ENCODE measurements around the gene PDGFA.

The PDGFA gene

DNA sequence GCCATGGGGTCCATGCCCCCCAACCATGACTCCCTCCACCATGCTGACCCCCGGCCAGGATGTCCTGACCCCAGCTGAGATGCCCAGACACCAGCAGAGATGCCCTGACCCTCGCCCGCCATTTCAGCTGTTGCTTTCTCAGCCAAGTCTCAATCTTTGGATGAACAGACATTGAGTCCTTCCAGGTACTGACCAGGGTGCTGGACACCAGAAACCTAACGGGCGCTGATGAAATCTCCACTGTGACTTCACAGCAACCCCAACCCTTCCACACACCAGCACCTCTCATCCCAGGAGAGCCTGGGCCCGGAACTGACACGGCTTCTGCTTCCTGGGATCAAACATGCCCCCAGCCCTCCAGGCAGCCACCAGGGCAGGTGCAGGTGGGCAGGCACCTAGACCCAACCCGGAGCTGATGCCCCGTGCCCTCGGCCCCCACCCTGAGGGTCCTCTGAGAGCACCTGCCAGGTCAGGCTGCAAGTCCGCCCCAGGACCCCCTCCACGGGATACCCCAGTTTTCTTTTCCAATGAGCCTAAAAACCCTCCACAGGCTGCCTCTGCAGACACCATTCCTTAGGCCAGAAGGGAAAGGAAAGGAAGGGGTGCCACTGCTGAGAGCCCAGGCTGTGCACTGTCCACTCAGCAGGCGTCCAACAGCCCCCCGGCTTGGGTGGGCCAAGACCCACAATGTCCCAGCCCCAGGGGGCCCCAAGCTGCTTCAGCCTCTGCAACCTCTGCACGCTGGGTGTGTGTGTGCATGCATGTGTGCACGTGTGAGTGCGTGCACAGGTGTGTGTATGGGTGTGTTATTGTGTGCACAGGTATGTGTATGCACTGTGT is 43.4 kb upstream of the PDGFA start:
- no peak overlapping the region for H3K9ac ChIP-seq (ENCODE audit: low read depth, low read length)
- peaks cover 38% of the 10 kb centered on the region for H4K20me1 ChIP-seq (ENCODE audit: insufficient read depth, low read length)
- H2AFZ ChIP-seq (ENCODE audit: low read depth, low read length): no peak overlapping the region
- H3K4me1 ChIP-seq (ENCODE audit: insufficient read depth, low read length): no peaks in the 10 kb centered on the region; the same call in 1 of the 2 replicates
- no peak overlapping the region for H3K4me2 ChIP-seq (ENCODE audit: insufficient read depth, low read length)
- TF ChIP-seq, protein P1, sequence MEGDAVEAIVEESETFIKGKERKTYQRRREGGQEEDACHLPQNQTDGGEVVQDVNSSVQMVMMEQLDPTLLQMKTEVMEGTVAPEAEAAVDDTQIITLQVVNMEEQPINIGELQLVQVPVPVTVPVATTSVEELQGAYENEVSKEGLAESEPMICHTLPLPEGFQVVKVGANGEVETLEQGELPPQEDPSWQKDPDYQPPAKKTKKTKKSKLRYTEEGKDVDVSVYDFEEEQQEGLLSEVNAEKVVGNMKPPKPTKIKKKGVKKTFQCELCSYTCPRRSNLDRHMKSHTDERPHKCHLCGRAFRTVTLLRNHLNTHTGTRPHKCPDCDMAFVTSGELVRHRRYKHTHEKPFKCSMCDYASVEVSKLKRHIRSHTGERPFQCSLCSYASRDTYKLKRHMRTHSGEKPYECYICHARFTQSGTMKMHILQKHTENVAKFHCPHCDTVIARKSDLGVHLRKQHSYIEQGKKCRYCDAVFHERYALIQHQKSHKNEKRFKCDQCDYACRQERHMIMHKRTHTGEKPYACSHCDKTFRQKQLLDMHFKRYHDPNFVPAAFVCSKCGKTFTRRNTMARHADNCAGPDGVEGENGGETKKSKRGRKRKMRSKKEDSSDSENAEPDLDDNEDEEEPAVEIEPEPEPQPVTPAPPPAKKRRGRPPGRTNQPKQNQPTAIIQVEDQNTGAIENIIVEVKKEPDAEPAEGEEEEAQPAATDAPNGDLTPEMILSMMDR (IDR thresholded peaks at IDR 0.05; ENCODE audit: borderline replicate concordance, extremely low read depth, low read length, poor library complexity, severe bottlenecking): no peak
- peaks cover 26% of the 10 kb centered on the region for H3K36me3 ChIP-seq (ENCODE audit: insufficient read depth, low read length)
- H3K27me3 ChIP-seq (ENCODE audit: insufficient read depth, low read length, poor library complexity): no peaks in the 10 kb centered on the region
- H3K9me3 ChIP-seq (ENCODE audit: insufficient read depth, low read length, severe bottlenecking): no peaks in the 10 kb centered on the region
- peak overlapping the region; percentile 40; the same call in 1 of the 2 replicates for H3K27ac ChIP-seq (ENCODE audit: low read length)
- no peak overlapping the region for H3K4me3 ChIP-seq (ENCODE audit: low read depth in 1 of 2, low read length in 2 of 2)
- no peak for DNase-seq
- H3K79me2 ChIP-seq (ENCODE audit: insufficient read depth, low read length): peaks cover 8% of the 10 kb centered on the region
- no peak for ATAC-seq (ENCODE audit: insufficient read depth, low read depth)

DNA sequence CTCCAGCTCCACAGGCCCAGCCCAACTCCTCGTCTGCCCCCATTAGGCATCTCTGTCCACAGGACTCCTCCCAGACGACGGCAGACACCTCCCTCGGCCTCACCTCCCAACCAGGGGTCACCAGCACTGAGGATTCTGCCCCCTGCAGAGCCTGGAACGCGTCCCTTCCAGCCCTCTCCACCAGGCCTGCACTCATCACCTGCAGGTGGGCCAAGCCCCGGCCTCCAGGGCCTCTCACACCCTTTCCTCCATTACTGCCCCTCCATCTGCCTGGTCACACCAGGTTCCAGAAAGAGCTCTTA is 42.7 kb upstream of the PDGFA start:
- no peak for DNase-seq

GRCh38 chr7:561631-562373 is 42.2 kb upstream of the PDGFA start:
- TF ChIP-seq, protein P1 (IDR thresholded peaks at IDR 0.05; ENCODE audit: borderline replicate concordance, extremely low read depth, low read length, poor library complexity, severe bottlenecking): no peak
- no peak for TF ChIP-seq EZH2 (IDR thresholded peaks at IDR 0.05; ENCODE audit: borderline replicate concordance, low read depth, low read length, severe bottlenecking)
- Histone ChIP-seq H3K79me2 (ENCODE audit: insufficient read depth, low read length) (peaks cover 4% of the 10 kb centered on the region; the same call in 1 of the 2 replicates), H3K27me3 (ENCODE audit: insufficient read depth, low read length, poor library complexity) (no peaks in the 10 kb centered on the region), H3K9ac (ENCODE audit: low read depth, low read length) (no peak overlapping the region), H2AFZ (ENCODE audit: low read depth, low read length) (no peak overlapping the region), H3K4me3 (ENCODE audit: low read depth in 1 of 2, low read length in 2 of 2) (no peak overlapping the region), H3K4me2 (ENCODE audit: insufficient read depth, low read length) (no peak overlapping the region), H3K27ac (ENCODE audit: low read length) (0 out of 2 replicates have a peak overlapping the region, but pooled peaks have one; percentile 40), H3K36me3 (ENCODE audit: insufficient read depth, low read length) (peaks cover 33% of the 10 kb centered on the region), H4K20me1 (ENCODE audit: insufficient read depth, low read length) (peaks cover 38% of the 10 kb centered on the region), H3K4me1 (ENCODE audit: insufficient read depth, low read length) (no peaks in the 10 kb centered on the region; the same call in 1 of the 2 replicates), H3K9me3 (ENCODE audit: insufficient read depth, low read length, severe bottlenecking) (no peaks in the 10 kb centered on the region)
- DNase-seq (peak; percentile 36), ATAC-seq (ENCODE audit: insufficient read depth, low read depth) (peak; percentile 75)

More for the DNA sequence above, 42.7 kb upstream of the PDGFA start:
- ATAC-seq (ENCODE audit: insufficient read depth, low read depth): no peak; the same call in 2 of the 3 replicates
- Histone ChIP-seq H3K27me3 (ENCODE audit: insufficient read depth, low read length, poor library complexity) (no peaks in the 10 kb centered on the region), H3K27ac (ENCODE audit: low read length) (peak overlapping the region; percentile 40; the same call in 1 of the 2 replicates), H3K4me1 (ENCODE audit: insufficient read depth, low read length) (no peaks in the 10 kb centered on the region; the same call in 1 of the 2 replicates), H3K36me3 (ENCODE audit: insufficient read depth, low read length) (peaks cover 30% of the 10 kb centered on the region), H3K79me2 (ENCODE audit: insufficient read depth, low read length) (peaks cover 6% of the 10 kb centered on the region), H3K9ac (ENCODE audit: low read depth, low read length) (no peak overlapping the region), H4K20me1 (ENCODE audit: insufficient read depth, low read length) (peaks cover 38% of the 10 kb centered on the region), H3K9me3 (ENCODE audit: insufficient read depth, low read length, severe bottlenecking) (no peaks in the 10 kb centered on the region), H3K4me3 (ENCODE audit: low read depth in 1 of 2, low read length in 2 of 2) (no peak overlapping the region), H2AFZ (ENCODE audit: low read depth, low read length) (no peak overlapping the region), H3K4me2 (ENCODE audit: insufficient read depth, low read length) (no peak overlapping the region)
- TF ChIP-seq EZH2 (IDR thresholded peaks at IDR 0.05; ENCODE audit: borderline replicate concordance, low read depth, low read length, severe bottlenecking): no peak
- TF ChIP-seq, protein P1 (IDR thresholded peaks at IDR 0.05; ENCODE audit: borderline replicate concordance, extremely low read depth, low read length, poor library complexity, severe bottlenecking): no peak
